ENCODE measurements around the gene PPP1R13B.

The PPP1R13B gene

DNA sequence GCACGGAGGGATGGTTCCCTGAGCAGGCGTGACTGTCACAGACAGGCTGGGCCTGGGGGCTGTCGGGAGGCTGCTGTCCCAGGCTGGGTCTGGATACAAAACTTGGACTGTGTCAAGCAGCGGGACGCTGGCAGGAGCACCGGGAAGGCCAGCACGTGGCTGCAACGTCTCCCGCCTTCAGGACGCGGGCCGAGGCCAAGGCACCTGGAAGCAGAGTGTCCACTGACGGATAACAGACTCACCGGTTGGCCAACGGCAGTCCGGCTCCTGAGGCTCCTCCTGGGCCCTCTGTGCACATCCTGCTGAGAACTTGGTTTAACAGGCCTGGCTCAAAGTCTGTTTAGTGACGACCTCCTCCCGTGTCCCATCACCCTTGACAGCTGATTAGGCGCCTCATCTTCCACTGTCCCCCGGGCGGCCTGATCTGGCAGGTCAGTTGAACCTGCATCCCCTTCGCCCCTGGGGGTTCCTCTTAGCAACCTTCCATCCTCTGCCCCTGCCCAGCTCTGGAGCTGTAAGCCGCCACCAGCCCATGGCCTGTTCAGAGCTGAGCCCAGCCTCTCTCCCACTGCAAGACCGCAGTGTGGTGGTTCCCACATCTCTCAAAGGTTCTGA is 134.6 kb downstream of the PPP1R13B start:
- no peak for DNase-seq (ENCODE audit: low read depth)

DNA sequence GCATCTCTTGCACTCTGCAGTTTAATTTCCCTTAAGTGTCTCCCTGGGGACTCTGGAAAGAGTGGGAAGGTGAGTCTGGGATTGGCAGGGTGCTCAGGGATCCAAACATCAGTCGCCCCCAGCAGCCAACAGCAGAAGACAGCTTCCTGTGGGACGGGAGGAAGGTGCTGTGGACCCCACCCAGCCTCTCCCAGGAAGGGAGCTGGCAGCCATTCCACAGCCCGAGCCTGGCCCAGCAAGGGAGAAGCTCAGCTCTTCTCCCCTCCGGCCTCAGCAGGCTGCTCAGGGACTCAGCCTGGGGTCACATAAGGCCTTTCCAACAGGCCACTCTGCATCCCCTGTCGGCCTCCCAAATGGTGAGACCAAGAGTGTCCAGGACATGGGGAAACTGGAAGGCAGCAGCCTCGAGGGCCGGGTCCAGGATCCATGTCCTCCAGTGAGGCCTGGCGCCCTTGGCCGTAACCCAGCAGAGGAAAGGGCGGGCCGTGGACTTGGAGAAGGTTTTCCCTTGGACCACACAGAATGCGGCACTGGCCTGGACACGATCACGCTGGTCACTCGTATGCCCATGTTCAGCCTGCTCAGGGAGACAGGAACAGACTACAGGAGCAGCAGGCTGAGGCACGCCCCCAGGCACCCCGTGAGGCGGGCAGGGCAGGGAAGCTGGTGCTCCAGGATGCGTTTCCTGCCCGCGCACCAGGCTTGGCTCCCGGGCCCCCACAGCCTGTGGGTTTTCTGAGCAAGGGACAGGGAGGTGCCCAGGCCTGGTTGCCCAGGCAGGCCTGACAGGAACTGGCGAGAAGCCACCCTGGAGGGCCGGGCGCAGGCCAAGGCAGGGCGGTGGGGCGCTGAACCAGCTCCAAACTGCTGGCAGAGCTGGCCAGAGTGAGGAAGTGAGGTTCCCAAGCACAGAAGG is 135.6 kb downstream of the PPP1R13B start:
- DNase-seq (ENCODE audit: low read depth), result no peak

DNA sequence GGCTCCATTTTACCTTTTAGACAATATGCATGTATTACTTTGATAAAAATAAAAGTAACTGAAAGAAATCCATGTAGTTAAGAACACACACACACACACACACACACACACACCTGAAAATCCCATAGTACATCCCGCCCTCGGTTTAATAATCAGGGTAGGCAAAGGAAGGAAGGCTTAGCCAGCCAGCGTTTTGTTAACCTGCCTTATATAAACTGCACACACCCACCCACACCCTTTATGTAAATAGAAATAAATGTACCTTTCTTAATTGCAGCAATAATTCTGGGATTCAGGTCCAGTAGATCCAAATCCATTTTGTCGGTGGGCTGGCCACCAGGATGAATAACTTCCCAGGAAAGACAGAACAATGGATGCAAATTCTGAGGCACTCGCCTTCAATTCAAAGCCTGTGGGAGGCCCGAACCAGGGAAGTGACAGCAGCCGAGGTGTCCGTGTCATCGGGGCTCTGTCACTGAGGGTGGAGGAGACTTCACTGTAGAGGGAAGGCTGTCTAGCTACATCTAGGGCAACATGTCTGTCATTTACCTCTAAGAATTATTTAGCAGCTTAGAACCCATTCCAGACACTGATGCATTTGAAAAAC is 136.5 kb downstream of the PPP1R13B start:
- no peak for DNase-seq (ENCODE audit: low read depth)

DNA sequence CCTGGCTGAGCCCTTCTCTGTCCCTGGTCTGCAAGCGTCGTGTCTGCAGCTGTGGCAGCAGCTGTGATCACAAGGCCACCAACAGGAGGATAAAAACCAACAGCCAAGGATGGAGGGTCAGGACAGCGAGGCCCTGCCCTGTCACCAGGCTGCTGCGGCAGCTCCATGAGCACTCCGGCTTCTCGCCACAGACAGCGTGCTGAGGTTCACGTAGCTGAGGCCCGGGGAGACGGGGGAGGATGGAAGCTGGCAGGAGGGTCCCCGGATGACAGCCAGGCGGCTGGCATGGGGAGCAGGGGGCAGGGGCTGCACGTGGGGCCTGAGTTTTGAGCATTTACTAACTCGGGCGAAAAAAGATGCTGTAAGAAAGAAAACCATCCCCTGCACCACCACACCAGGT is 137.6 kb downstream of the PPP1R13B start:
- DNase-seq (ENCODE audit: low read depth), result no peak

DNA sequence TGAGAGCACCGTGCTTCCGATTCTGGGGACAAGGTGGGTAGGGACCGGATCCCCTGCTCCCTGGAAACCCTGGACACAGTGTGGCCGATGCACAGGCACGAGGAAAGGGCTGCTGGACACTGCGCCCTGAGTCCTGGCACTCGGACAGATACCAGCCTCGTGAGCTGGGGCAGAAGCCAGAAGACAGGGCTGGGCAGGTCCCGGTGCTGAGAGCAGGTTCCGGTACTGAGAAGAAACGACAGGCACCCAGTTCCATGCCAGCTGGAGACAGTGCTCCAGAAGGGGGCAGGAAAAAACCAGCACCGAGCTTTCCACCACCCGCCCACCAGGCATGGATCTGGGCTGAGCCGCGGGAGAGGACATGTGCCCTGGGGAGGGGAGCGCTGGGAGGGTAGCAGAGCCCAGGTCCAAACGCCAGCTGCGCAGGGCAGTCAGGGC is 138.6 kb downstream of the PPP1R13B start:
- DNase-seq (ENCODE audit: low read depth), result no peak

DNA sequence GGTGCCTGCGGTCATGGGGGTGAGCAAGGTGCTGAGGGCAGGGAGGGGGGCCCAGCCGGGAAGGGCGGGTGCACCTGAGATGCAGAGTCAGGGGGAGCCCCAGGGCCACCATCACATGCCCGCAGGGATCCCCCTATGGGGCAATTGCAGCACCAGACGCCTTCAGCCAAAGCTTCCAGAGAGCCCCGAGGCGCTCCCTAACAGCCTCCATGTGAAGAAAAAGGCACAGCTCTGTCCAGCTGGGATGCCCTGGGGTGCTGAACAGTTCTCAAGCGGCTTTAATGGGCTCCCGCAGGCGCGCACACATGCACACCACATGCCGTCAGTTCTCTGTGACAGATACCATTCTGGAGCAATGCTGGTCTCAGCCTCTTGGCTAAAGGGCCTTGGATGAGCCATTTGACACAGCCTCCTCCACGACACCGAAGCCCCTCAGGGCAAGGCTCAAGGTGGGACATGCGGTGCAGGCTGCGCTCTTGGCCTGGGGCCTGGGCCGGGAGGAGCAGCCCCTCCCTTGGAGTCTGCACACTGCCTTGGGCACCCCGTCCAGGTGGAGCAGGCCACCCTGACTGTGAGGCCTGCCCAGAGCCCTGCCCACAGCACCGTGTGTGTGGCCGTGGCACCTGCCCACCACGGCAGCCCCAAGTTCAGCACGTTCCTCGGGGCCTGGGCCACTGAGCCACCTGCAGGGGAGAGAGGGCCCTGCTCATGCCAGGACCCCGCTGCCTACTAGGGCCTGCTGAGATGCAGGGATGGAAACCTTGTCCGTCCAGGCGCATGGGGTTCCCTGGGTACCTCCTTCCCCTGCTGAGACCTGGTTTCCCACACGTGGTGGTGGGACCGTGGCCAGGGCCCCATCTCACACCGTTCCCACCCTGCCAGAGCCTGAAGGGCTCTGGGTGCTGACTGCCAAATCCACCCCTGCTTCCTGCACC is 139.8 kb downstream of the PPP1R13B start:
- no peak for DNase-seq (ENCODE audit: low read depth)

DNA sequence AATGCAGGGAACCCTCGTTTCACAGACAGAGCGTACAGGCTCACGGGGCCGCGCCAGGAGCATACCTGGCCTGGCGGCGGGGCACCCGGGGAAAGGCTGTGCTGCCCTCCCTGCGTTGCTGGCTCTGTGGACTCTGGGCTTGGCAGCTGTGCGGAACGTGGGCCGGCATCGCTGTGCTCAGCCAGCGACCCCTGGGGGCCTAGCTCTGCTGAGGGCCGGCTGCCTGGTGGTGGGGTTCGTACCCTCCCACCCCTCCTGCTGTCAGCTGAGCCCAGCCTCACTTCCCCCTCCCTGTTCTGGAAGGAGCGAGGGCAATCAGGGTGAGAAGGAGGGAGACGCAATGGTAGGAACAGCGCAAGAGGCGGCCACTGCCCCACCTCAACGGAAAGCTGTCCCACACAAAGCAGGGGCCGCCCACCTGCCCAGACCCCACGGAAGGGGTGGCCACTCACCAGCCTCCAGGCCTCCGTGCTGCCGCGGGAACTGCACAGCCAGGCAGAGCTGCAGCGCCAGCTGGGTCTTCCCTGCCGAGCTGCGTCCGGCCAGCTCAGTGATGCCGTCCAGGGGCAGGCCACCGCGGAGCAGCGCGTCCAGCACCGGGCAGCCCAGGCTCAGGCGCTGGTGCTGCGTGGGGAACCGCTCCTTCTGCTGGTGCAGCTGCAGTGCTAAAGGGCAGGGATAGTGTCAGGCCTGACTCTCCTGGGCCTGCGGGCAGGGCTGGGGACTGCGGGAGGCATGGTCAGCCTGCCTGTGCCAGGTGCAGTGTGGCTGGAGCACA is 140.6 kb downstream of the PPP1R13B start:
- no peak for DNase-seq (ENCODE audit: low read depth)

DNA sequence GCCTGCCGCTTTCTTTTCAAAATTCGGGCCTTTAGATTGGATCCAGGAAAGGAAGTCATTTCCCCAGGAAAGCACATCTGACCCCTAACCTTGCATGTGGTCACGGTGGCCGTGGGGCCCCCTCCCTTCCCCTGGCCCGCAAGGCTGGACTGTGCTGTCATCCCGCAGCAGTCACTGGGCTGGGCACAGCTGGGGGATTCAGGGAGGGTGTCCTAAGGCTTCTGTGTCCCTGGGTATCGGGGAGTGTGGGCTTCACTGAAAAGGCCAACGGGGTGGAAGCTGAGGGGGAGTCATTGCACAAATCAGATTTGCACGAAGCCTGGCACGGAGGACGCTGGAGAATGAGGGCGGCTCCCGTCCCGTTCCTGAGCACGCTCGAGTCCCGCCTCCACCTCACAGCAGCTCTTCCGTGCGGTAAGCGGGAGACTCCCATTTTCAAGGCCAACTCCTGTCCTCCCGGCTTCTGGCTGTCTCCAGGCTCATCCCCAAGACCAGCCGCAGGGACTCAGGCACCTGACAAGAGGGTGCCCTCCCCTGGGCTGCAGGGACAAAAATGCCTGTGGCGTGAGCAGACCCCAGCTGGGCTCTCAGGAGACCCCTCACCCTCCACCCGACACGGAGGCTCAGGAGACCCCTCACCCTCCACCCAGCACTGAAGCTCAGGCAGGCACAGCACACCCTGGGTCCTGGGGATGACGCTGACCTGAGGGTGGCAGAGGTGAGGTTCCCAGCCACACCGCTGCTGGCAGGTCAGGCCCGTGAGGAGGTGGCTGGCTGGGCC is 141.7 kb downstream of the PPP1R13B start:
- no peak for DNase-seq (ENCODE audit: low read depth)

DNA sequence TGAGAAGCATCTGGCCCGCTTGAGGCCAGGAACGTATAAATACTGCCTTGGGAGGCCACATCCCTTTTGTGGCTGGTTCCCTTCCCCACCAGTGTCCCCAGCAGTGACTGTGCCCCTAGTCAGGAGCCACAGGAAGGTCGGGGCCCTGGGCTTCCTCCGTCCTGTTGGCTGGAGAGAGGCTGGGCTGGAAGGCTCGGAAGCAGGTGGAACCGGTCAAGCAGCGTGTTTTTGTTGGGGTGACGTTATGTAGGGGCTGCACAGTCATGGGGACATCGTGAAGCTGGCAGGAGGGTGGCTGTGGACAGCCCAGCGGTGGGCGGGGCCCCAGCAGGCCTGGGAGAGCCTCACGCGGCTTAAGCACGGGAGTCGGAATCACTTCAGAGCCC is 142.3 kb downstream of the PPP1R13B start:
- DNase-seq (ENCODE audit: low read depth), result no peak

DNA sequence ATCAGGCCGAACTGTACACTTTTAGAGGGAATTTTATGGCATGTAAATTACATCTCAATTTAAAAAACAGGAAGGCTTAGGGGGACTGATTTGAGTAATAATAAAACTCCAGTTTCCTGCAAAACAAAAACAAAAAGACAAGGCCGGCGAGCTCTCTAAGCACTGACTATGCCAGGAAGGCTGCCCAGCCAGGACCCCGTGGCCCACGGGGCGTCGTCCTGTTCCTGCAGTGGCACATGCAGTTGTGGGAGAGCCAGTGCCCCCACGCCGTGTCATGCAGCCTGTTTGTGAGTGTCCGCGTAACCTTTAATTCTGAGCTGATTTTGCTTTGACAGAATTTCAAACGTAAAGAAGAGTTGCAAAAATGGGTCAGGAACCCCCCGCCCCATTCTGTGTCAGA is 142.7 kb downstream of the PPP1R13B start:
- no peak for DNase-seq (ENCODE audit: low read depth)

DNA sequence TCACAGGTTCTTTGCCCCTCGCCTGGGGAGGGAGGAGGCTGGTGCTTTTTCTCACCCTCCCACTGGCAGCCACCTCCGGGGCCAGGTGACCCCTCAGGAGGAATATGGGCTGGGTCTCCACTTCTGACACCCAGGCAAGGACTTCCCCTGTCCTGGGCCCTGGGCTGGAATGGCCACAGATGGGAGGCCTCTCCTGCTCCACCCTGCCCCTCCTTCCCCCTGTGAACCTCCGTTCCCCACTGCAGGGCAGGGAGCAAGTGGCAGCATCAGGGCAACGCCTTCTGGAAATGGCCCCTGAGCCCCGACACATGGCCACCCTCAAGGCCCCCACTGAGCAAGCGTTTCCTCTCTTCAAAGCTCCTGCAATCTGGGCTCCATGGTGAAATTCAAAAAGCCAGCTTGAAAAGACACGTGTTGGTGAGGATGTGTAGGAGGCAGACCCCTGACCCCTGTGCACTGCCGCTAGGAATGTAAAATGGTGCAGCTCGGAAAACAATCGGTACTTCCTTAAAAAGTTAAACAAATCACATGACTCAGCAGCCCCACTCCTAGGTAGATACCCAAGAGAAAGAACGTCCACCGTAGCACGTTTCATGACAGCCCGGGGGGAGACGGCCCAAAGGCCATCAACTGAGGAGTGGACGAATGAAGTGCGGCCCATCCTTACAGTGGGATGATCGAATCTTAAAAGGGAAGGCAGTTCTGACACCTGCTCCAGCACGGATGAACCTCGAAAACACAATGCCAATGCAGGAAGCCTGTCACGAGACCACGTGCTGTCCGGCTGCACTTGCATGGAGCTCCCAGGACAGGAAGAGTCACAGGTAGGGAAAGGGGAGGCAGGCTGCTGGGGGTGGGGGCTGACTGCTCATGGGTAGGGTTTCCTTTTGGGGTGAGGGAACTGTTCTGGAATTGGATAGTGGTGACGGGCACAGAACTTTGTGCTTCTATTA is 143.7 kb downstream of the PPP1R13B start:
- DNase-seq (ENCODE audit: low read depth), result no peak

DNA sequence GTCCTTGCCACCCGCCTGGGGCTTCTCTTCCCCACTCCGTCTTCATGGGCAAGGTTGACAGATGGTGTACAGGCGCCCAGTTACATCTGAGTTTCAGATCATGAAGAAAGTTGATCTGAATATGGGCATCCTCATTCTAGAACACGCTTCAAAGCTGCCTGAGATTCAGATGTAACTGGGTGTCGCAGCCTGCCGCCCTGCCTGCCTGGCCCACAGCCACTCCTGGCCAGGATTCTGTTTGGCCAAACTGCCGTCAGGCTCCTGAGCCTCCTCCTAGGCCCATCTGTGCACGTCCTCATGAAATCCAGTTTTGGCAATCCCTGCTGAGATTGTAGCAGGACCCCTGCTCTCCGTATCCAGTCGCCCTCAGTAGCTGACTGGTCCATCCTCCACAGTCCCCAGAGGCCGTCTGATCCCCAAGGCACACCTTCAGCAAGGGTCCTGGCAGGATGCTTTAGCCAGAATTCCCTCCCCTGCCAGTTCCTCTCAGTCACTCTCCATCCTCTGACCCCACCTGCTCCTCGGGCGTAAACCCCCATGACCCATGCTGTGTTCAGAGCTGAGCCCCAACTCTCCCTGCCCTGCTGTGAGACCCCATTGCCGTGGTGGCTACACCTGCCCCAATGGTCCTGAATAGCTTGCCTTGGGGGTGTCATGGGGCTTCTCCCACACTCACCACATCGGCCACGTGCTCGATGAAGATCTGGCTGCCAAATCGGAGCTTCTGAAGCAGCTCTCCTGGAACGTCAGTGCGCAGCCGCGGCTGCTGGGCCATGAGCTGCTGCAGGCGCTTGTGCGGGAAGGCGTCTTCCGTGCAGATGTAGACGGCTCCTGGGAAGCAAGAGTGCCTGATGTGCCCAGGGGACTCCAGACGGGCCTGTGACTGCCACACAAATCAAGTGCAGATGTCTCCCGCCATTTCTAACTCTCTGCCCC is 144.6 kb downstream of the PPP1R13B start:
- no peak for DNase-seq (ENCODE audit: low read depth)

DNA sequence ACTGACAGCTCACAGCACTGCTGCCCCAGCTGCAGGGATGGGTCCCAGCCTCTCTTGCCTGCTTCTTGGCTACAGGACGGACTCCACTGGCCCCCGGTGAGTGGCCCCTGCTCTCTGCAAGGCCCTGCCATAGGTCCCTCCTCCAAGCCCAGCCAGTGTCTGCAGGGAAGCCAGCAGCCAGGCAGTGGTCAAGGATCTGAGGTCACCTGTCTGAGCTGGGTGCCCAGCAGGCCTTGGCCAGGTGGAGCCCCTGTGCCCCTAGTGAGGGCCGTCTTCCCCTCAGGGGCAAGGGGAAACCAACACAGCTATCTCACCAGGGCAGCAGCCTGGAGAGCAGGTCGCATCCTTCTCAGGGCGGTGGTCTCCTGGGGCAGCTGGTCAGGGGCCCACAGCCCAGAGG is 145.3 kb downstream of the PPP1R13B start:
- no peak for DNase-seq (ENCODE audit: low read depth)

DNA sequence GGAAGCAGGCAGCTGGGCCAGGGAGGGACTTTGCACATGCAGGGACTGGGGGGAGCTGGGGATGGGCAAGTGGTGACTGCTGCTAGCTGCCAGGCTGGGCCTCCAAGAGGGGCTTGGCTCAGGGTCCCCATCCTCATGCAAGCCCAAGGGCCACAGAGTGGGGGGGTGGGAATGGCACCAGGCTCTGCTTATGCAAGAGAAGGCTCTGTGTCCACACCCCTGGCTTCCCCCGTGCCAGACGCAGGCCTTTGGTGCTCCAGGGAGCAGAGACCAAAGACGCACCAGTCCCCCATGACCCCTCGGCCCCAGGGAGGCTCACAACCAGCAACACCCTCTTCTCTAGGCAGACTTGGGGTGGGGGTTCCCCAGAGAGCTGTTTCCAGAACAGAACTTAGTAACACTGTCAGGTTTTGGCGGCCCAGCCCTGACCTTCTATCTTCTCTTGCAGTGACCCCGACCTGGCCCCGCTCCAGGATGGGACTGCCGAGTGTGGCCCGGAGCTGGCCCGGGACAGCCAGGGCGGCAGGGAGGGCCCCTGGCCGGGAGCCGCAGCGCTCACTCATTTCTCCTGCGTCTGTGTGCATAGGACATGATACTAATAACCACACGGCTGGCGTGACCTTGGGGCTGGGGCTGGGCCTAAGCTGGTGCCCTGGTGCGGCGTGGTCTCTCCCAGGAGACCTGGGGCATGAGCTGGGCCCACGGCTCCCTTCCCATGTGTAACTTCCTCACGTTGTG is 146.5 kb downstream of the PPP1R13B start:
- no peak for DNase-seq (ENCODE audit: low read depth)

DNA sequence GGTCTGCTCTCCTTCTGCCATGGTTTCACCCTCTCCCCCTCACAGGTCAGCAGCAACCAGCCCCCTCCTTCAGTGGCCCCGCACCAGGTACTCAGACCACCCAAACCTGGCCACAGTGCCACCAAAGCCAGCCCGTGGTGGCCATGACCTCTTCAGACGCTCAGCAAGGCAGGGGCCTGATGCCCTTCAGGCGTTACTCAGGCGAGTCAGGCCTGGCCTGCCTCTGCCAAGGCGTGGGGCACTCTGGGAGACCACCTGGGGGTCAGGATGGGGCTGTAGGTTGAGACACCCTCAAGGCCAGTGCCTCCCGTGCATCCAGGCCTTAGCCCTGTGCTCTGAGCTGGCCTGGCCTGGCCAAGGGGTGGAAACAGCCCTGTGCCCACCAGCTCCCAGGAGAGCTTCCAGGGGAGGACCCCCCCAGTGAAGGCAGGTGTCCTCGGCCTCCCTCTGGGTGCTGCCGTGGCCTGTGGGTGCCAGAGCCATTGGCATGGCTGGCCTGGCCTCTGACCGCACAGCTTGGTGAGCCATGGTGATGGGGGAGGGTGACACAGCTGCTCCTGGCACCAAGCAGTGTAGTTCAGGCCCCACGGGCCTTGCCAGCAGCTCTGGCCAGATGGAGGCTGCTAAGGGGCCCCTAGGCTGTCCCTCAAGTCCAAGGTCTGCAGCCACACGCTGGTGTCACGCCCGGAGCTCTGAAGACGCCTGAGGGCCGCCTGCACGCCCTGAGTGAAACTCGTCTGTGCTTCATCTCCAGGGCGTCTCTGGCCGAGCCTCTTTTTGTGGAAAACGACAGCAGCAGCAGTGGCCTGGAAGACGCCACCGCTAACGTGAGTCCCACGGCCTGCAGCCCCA is 147.2 kb downstream of the PPP1R13B start:
- DNase-seq (ENCODE audit: low read depth), result no peak

DNA sequence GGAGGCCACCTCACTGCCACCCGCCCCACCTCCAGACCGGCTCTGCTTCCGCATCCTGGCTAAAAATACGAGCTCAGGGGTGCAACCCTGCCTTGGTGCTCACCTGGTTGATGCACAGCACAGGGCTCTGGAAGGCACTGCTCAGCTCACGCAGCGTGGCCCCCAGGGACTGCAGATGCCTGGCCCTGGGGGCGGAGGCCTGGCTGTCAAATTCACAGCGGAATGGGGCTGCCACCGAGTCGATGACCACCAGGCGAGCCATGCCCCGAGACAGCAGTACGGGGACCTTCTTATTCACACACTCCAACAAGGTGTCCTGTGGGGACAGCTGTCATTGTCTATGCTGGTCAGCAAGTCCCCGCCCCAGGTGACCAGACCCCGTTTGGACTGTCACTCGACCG is 148.1 kb downstream of the PPP1R13B start:
- DNase-seq (ENCODE audit: low read depth), result no peak
